Measurements from ENCODE around the gene MSI2. TPM values are rescaled to one million over a fixed set of nuclear protein-coding genes. Genes with fewer than 3 reads are reported as not detected.

MSI2 gene
- total and polyA plus RNA-seq, 12 donors, result 25.5 to 135 (median 121) TPM

DNA sequence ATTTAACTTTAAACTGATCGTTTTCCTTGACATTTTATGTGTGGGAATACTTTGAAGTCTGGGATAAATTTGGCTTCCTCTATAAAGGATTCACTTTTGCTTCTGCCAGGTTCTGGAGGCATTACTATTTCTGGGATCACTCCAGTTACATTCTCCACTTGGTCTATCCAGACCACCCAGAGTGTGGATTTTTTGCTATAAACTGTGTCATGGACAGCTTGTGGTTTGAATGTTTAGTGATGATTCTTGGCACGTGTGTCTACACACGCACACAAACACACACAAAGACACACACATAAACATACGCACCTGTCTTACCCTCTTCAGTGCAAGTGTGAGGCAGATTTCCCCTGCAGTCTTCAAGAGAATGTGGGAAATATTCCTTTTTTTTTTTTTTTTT lies 27.4 kb upstream of the MSI2 start:
- ATAC-seq, result no peak
- Histone ChIP-seq H3K4me3 (no peak overlapping the region), H3K36me3 (no peaks in the 10 kb centered on the region), H3K4me1 (no peaks in the 10 kb centered on the region), H3K27me3 (peaks cover 0 to 13% (median 0%) of the 10 kb centered on the region in 7 donors), H3K27ac (no peak overlapping the region), H3K9me3 (peaks cover 0 to 6% (median 0%) of the 10 kb centered on the region in 11 donors)
- no peak for DNase-seq
- intact Hi-C loops (cut with DNase I), result loop anchor here in 1 of 10 donors (10.0 kb wide), 1 partner anchor 56 kb away; no protein-coding TSS in a partner anchor
- TF ChIP-seq, protein P1, sequence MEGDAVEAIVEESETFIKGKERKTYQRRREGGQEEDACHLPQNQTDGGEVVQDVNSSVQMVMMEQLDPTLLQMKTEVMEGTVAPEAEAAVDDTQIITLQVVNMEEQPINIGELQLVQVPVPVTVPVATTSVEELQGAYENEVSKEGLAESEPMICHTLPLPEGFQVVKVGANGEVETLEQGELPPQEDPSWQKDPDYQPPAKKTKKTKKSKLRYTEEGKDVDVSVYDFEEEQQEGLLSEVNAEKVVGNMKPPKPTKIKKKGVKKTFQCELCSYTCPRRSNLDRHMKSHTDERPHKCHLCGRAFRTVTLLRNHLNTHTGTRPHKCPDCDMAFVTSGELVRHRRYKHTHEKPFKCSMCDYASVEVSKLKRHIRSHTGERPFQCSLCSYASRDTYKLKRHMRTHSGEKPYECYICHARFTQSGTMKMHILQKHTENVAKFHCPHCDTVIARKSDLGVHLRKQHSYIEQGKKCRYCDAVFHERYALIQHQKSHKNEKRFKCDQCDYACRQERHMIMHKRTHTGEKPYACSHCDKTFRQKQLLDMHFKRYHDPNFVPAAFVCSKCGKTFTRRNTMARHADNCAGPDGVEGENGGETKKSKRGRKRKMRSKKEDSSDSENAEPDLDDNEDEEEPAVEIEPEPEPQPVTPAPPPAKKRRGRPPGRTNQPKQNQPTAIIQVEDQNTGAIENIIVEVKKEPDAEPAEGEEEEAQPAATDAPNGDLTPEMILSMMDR (IDR thresholded peaks at IDR 0.05), result no peak
- WGBS, 2 donors, result 83 to 93% methylated on average over 4 of the region's 4 CpGs

DNA sequence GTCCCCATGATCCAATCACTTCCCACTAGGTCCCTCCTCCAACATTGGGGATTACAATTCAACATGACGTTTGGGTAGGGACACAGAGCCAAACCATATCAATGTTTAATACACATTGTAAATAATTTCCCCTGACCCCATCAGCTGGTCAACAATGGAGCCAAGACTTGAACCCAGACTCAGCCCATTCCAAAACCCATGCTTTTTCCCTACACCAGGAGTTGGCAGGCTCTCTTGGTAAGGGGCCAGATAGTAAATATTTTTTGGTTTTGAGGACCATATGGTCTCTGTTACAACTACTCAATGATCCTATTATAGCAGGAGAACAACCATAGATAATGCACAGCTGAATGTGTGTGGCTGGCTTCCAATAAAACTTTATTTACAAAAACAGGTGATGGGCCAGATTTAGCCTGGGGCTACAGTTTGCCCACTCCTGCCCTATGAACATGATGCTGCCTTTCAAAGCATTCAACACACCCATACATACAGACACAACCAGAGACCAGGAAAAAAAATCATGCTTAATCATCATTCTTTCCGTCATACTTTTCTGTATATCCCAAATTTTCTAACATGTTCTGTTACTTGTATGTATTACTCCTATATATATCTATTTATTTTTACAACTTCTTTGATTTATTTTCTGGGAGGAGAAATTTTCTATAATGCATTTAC lies 22.1 kb upstream of the MSI2 start:
- intact Hi-C loops (cut with DNase I), result loop anchor here in 1 of 10 donors (10.0 kb wide), 1 partner anchor 291 kb away; no protein-coding TSS in a partner anchor
- WGBS, 2 donors, result 80% methylated on average over 2 of the region's 2 CpGs
- no peaks in the 10 kb centered on the region for H3K4me1 ChIP-seq
- H3K27me3 ChIP-seq, result peaks cover 0 to 13% (median 0%) of the 10 kb centered on the region in 7 donors
- H3K9me3 ChIP-seq, result no peaks in the 10 kb centered on the region
- TF ChIP-seq, protein P1 (IDR thresholded peaks at IDR 0.05), result no peak
- H3K36me3 ChIP-seq, result no peaks in the 10 kb centered on the region
- no peak for DNase-seq
- no peak overlapping the region for H3K4me3 ChIP-seq
- H3K27ac ChIP-seq, result no peak overlapping the region
- no peak for ATAC-seq

GRCh38 chr17:57234739-57235092 lies 21.6 kb upstream of the MSI2 start:
- intact Hi-C loops (cut with DNase I), result loop anchor here in 1 of 10 donors (10.0 kb wide), 1 partner anchor 290 kb away; no protein-coding TSS in a partner anchor
- H3K27me3 ChIP-seq, result peaks cover 0 to 13% (median 0%) of the 10 kb centered on the region in 7 donors
- no peaks in the 10 kb centered on the region for H3K36me3 ChIP-seq
- ATAC-seq (no peak), DNase-seq (no peak)
- no peaks in the 10 kb centered on the region for H3K9me3 ChIP-seq
- TF ChIP-seq, protein P1 (IDR thresholded peaks at IDR 0.05), result no peak
- WGBS, 2 donors, result 40 to 41% methylated on average over 1 of the region's 1 CpG
- no peak overlapping the region for H3K27ac ChIP-seq
- no peaks in the 10 kb centered on the region for H3K4me1 ChIP-seq
- H3K4me3 ChIP-seq, result no peak overlapping the region

- no peak overlapping the region for H3K4me3 ChIP-seq
- no peaks in the 10 kb centered on the region for H3K36me3 ChIP-seq
- DNase-seq, result no peak
- TF ChIP-seq, protein P1 (IDR thresholded peaks at IDR 0.05), result no peak
- H3K9me3 ChIP-seq, result no peaks in the 10 kb centered on the region
- peaks cover 0 to 13% (median 0%) of the 10 kb centered on the region in 7 donors for H3K27me3 ChIP-seq
- intact Hi-C loops (cut with DNase I), result loop anchor here in 1 of 10 donors (10.0 kb wide), 1 partner anchor 290 kb away; no protein-coding TSS in a partner anchor
- WGBS, 2 donors, result 85 to 86% methylated on average over 6 of the region's 6 CpGs
- H3K27ac ChIP-seq, result no peak overlapping the region
- no peaks in the 10 kb centered on the region for H3K4me1 ChIP-seq
- no peak for ATAC-seq
These were observed 21.2 kb upstream of the MSI2 start for GRCh38 chr17:57235124-57235523.
